GM20431 (cell line): ENCODE results near the gene OBSCN.
"Not testable (repeated sequence)": the region's sequence is repeated elsewhere in the genome, so short reads cannot be mapped to it uniquely, and the experiment has no call there.

Experiments used
- in situ Hi-C: fragments of 300-500 bp; cut with MseI, MboI; formaldehyde crosslinking; loops from one replicate; pipeline ENCODE4 v1.15.0; 2020; ENCODE audit warnings: low sequenced_read_pairs; ENCODE audit not compliant: unreplicated experiment

The OBSCN gene

DNA sequence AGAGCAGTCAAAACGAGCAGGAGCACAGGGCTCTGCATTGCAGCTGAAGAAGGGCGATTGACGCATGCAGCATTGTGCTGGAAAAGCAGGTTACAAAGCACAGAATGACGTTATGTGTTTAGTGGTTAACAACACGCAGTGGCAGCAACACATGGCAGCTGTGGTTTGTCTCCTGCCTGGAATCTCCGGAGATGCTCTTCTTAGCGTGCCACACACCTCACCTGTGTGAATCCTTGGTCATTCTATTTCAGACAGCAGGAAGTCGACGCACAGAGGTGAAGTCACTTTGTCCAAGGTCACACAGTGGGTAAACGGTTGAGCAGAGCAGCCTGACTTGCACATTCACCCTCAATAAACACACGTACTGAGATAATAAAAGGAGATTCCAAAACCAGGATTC is 14.7 kb downstream of the OBSCN start:
- in situ Hi-C loops = no loop called here

DNA sequence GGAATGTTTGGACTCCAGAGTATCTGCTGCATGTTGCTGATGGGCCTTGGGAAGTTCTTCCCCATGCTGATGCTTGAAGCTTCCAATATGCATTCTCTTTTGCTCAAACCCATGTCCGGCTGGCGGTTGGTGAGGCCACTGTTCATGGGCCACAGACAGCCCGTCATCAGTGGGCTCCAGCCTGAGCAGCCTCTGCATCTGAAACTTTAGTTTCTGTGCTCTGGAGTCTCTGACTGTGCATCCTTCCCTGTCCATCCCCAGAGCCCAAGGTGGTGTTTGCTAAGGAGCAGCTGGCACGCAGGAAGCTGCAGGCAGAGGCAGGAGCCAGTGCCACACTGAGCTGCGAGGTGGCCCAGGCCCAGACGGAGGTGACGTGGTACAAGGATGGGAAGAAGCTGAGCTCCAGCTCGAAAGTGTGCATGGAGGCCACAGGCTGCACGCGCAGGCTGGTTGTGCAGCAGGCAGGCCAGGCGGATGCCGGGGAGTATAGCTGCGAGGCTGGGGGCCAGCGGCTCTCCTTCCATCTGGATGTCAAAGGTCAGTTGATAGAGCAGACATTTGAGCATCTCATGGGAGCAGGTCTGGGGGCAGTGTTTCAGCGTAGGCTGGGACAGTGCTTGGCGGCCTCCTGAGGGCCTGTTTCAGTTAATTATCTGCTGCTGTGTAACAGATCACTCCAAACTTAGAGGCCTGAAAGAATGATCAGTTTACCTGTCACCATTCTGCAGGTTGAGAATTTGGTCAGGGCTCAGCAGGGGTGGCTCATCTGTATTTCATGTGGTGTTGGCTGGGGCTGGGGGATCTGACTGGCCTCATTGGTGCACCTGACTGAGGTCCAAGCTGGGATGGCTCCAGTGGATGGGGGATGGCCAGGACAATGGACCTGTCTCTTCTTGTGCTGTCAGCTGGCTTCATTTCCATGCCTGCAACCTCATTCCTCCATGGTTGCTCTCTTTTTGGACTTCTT is 16.6 kb downstream of the OBSCN start:
- in situ Hi-C loops = no loop called here

DNA sequence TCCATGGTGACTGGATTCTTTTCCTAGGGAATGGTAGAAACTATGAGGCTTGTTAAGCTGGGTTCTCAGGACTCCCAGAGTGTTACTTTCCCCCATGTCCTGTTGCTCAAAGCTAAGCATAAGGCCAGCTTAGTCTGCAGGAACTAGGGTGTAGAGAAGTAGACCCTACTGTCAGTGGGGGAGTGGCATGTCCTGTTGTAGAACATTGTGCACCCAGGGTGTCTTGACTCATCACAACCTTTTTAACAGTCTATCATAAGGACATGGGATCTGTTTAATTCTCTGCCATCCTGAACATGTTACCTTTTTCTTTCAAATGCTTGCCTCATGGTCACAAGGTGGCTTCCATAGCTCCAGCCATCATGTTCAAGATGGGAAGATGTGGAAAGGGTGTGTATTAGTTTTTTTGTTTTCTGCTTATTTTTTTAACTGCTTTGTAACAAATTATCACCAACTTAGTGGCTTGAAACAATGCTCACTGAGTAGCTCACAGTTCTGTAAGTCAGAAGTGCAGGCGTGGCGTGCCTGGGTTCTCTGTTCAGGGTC is 17.4 kb downstream of the OBSCN start:
- in situ Hi-C loops = no loop called here

DNA sequence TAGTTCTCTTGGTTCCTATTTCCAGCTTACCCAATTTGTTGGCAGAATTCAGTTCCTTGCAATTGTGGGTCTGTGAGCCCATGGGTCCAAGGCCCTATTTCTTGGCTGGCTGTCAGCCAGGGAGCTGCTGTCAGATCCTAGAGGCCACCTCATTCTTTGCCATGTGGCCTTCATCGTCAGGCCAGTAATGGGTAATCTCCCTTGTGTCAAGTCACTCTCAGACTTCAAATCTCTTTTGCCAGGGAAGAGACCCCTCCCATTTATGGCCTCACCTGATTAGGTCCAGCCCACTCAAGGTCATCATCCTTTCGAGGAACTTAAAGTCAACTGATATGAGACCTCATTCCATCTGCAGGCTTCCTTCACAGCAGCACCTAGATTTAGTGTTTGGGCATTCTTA is 17.9 kb downstream of the OBSCN start:
- in situ Hi-C loops = no loop called here

DNA sequence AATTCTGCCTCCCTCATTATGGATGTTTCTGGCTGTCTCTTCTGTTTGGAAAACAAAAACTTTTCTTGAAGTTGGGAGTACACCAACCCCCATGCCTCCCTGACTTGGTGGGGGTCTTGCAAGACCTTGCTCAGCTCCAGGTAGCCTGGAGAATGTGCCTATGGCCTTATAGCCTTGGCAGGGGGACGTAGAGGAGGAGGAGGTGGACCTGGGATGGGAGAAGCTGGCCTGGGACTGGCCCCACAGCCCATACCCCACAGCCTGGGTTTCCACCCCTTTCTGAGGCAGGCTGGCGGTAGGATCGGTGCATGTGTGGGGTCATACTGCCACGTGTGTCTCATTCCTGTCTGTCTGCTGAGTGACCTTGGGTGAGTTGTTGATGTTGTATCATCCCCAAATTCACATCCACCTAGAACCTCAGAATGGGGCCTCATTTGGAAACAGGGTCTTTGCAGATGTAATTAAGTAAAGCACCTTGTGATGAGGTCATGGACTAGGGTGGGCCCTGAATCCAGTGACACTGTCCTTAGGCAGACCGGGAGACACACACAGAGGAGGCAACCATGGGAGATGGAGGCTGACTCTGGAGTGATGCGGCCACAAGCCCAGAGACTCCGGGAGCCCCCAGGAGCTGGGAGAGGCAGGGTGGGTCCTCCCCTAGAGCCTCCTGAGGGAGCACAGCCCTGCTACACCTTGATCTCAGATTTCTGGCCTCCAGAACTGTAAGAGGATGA is 18.5 kb downstream of the OBSCN start:
- in situ Hi-C loops = no loop called here

DNA sequence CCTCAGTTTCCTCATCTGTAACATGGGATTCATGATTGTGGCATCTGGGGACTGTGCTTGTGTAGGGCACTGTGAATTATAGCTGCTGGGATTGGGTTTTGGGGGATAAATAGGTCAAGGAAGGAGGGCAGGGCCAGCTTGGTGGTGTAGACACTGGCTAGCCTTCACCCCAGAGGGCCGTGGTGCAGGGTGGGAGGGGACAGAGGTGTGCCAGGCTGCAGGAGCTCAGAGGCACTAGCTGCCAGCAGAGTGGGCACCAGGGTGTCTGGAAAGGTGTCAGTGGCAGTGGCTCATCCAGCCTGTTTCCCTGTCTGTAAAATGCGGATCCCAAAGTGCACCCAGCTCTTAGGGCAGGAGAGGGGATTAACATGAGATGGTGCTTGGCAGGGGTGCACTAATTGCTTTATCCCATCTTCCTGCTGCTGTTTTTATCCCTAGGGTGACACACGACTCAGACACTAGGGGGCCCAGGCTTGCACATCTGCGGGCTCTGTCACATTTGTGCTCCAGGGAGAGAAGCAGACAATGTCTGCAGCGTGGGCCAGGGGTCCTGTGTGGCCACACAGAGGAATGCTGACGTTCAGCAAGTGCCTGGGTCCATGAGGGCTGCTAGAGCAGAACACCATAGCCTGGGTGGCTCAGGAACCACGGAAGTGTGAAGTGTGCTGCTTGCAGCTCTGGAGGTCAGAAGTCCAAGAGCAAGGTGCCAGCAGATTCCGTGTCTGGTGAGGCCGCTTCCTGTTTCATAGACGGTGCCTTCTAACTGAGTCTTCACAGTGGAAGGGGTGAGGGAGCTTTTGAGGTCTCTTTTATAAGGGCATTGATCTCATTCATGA is 19.3 kb downstream of the OBSCN start:
- in situ Hi-C loops = no loop called here

DNA sequence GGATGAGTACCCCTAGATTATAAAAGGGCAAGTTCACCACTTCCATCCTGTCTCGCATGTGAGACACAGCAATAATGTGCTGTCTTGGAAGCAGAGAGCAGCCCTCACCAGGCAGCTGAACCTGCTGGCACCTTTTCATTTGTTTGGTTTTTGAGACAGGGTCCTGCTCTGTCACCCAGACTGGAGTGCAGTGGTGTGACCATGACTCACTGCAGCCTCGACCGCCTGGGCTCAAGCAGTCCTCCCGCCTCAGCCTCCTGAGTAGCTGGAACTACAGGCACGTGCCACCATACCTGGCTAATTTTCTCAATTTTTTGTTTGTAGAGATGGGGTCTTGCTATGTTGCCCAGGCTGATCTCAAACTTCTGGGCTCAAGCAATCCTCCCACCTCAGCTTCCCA is 20.3 kb downstream of the OBSCN start:
- in situ Hi-C loops = not testable (repeated sequence)

DNA sequence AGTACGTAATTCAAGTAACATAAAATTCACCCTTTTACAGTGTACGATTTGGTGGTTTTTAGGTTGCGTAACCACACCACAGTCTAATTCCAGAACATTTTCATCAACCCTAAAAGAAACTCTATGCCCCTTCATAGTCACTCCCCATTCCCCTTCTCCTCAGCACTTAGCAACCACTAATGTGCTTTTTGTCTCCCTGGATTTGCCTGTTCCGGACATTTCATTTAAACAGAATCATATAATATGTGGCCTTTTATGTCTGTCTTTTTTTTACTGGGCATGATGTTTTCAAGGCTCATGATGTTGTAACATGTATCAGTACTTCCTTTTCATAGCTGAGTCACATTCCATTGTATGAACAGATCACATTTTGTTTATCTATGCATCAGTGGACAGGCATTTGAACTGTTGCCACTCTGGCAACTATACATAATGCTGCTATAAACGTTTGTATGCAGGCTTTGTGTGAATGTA is 20.8 kb downstream of the OBSCN start:
- in situ Hi-C loops = no loop called here

DNA sequence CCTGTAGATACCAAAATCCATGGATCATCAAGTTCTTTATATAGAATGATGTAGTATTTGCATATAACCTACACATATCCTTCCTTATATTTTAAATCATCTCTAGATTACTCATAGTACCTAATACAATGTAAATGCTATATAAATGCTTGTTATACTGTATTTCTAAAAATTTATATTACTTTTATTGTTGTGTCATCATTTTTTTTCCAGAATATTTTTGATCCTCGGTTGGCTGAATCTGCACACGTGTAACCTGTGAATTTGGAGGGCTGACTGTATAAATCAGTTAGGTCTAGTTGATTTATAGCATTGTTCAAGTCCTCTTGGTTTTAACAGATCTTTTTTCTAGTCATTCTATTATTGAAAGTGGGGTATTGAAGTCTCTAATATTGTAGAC is 23.3 kb downstream of the OBSCN start:
- in situ Hi-C loops = no loop called here

DNA sequence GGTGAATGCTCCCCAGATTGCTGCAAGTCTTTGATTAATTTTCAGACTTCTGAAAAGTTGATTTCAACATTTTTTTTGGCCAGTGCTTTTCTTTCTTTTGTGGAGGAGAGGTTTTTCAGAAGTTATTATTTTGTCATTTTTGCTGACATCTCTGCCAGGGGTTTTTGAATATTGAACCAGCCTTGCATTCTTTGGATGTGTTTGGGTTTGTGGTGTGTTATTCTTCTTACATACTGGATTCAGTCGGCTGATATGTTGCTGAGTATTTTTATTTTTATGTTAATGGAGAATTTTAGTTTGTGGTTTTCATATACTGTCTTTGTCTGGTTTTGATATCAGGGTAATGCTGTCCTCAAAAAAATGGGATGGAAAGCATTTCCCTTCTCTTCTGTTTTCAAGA is 25.3 kb downstream of the OBSCN start:
- in situ Hi-C loops = no loop called here

DNA sequence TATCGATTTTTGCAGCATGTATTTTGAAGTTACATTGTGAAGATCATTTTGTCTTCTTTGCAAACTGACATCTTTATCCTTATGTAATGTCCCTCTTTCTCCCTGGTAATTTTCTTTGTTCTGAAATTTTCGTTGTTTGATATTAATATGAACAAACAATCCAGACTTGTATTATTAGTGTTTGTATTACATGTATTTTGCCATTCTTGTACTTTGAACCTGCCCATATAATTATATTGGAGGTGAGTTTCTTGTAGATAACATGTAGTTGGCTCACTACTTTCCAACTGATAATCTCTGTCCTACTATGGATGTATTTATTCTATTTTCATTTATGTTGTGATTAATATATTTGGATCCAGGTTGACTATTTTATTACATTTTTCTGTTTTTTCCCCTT is 27.1 kb downstream of the OBSCN start:
- in situ Hi-C loops = no loop called here

DNA sequence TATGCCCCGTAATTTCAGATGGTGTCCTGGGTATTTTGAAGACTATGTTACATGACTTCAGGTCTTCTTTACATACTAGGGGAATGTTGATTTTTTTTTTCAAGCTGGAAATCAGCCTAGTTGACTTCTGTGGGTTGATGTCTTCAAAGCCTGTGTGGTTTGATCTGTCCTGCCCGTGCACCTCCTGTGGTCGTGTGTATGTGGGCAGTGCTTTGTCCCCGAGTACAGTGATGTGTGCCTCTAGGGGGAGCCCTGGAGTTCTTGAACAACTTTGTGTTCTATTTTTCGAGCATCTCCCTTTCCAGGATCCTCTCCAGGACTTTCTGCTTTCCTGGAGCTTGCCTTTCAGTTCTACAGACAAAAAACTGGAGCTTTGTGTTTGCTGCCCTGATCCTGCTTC is 28.9 kb downstream of the OBSCN start:
- in situ Hi-C loops = no loop called here

DNA sequence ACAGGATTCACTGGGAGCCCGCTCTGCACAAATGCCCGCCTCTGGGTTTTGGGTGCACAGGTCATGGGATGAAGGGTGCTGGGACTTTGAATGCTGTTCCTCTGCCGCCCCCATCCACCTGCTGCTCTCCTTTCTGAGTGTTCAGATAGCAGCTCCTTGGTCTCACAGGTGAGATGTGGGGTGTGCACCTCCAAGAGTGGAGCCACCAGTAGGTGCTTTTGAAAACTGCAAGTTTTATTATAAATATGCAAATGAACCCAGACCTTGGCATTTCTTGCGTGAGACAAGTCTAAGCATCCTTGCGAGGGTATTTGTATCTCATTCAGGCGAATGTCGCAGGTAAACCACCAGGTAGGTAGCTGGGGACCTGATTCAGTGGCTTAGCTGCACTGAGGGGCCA is 30.2 kb downstream of the OBSCN start:
- in situ Hi-C loops = no loop called here

DNA sequence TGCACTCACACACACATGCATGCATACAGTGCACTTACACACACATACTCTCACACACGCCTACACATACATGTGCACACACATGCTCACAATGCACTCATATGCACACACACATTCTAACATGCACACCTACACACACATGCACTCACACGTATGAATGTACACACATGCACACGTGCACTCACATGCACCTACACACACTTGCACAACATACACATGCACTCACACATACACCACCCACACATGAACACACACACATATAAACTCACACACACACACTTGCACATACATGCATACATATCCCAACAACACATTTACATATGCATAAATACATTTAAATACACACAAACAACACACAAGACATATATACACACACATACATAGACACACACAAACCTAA is 30.6 kb downstream of the OBSCN start:
- in situ Hi-C loops = no loop called here

DNA sequence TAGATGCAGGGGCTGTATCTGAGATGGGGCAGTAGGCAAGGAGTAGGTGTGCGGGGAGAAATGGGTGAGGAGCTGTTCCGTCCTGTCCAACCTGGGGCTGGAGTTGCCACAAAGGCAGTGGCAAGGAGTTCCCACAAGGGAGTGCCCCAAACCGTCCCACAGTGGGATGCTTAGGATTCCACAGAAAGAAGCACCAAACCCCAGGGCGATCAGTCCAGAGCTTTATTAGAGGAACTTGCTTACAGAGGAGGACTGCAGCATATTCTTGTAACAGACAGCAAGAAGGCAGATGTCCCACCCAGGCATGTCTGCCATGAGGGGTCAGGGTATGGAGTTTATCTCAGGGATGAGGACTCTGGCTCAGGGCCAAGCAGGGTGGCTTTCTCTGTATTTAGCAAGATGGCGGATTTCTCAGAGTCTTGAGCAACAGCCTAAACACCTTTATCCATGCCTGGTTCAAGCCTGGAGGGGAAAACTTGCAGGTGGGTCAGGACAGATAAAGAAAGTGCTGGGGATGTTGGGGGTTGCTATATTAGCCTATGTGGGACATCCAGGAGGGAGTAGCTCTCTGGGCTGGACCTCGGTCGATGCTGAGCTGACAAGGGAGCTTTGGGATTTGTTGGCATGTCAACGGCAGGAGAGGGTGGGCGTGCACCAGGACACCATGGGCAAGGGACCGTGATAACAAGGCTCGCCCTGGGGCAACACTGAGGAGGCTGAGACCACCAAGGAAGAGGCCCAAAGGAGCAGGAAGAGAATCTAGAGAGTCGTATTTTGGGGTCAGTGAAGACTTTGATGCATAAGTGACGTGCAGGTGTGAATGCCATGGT is 32.8 kb downstream of the OBSCN start:
- in situ Hi-C loops = no loop called here

DNA sequence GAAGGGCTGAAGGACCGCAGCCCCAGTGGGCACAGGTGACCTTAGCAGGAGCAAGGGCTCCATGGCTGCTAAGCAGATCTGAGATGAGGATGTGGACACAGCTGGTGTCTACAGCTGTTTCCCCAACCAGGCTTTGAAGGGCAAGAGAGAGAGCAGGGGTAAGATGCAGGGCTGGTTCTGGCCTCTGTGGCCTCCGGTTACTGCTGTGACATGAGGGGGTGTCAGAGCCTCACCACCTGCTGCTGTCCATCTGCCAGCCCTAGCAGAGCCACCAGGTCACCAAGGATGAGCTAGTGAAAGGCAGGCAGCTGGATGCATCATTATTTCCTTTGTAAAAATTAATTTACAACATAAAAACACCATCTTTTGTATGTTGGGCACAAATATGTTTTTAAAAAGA is 33.4 kb downstream of the OBSCN start:
- in situ Hi-C loops = no loop called here

DNA sequence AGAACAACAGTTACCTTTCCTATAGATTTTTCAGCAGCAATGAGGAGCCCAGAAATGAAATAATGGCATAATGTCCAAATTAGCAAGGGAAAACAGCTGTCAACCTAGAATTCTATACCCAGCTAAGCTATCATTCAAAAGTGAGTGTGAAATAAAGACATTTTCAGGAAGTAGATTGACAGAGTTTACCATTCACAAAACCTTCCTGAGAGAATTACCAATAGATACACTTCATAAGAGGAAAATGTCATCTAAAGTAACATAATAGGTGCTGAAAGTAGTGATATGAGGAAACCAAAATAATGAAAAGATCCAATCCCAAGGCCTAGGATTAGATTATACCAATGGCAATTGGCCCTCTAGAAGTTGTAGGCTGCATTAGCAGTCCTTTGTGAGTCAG is 34.6 kb downstream of the OBSCN start:
- in situ Hi-C loops = no loop called here

DNA sequence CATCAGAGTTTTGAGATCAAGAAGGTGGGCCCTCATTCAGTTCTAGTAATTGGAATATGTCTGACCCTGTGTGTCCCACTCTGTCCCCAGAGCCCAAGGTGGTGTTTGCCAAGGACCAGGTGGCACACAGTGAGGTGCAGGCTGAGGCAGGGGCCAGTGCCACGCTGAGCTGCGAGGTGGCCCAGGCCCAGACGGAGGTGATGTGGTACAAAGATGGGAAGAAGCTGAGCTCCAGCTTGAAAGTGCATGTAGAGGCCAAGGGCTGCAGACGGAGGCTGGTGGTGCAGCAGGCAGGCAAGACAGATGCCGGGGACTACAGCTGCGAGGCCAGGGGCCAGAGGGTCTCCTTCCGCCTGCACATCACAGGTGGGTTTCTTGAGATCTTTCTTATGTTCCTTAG is 35.2 kb downstream of the OBSCN start:
- in situ Hi-C loops = no loop called here

DNA sequence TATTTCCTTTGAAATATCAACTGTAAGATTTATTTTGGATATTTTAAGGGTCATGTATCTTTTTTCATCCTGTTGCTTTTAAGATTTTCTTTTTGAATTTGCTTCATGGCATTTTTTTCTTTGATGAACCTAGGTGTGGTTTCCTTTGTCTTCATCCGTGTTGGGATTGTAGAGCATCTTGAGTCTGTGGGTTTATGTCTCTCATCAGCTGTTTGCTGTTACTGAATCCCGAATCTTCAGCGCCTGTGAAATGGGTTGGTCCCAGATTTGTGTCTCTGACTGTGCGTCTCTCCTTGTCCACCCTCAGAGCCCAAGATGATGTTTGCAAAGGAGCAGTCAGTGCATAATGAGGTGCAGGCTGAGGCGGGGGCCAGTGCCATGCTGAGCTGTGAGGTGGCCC is 36.1 kb downstream of the OBSCN start:
- in situ Hi-C loops = not testable (repeated sequence)
